SU-DHL-6 (cell line): ENCODE data around the gene ATN1.

Experiments
- H2AFZ ChIP-seq: fragments of 200-600 bp; sonication (generic); 2 replicates; pipeline ENCODE4 v1.6.1; 2014; ENCODE audit warnings: low read depth, mild to moderate bottlenecking, moderate library complexity, mixed read lengths, antibody characterized with exemption, low read length; ENCODE audit not compliant: severe bottlenecking
- H3F3A ChIP-seq: fragments of 200-600 bp; shearing (Covaris generic); 2 replicates; pipeline ENCODE4 v1.6.0; 2016; ENCODE audit warnings: antibody characterized with exemption, mild to moderate bottlenecking; ENCODE audit not compliant: insufficient read depth
- H3K27ac ChIP-seq: fragments of 200-600 bp; sonication (generic); 2 replicates; pipeline ENCODE4 v1.5.1; 2016; ENCODE audit warnings: low read depth, mild to moderate bottlenecking, low read length, moderate library complexity, mixed read lengths
- H3K27me3 ChIP-seq: fragments of 200-600 bp; sonication (generic), shearing (Covaris generic); 2 replicates; pipeline ENCODE4 v1.6.0; 2014; ENCODE audit warnings: mild to moderate bottlenecking, low read length
- H3K36me3 ChIP-seq: fragments of 200-600 bp; sonication (generic); 2 replicates; pipeline ENCODE4 v1.6.1; 2014; ENCODE audit warnings: mild to moderate bottlenecking, low read length, mixed read lengths
- H3K4me2 ChIP-seq: fragments of 300-600, 200-600 bp; shearing (Covaris generic), sonication (generic); 2 replicates; pipeline ENCODE4 v1.6.0; 2014; ENCODE audit warnings: low read length, low read depth, mild to moderate bottlenecking; ENCODE audit not compliant: poor library complexity, severe bottlenecking
- H3K4me3 ChIP-seq: fragments of 200-600 bp; sonication (generic); 2 replicates; pipeline ENCODE4 v1.5.1; 2014; ENCODE audit warnings: antibody characterized with exemption, low read length, mild to moderate bottlenecking, mixed read lengths; ENCODE audit not compliant: insufficient read depth, poor library complexity, severe bottlenecking
- H3K79me2 ChIP-seq: fragments of 200-600 bp; sonication (generic); 2 replicates; pipeline ENCODE4 v1.6.1; 2014; ENCODE audit warnings: mild to moderate bottlenecking, low read length, moderate library complexity; ENCODE audit not compliant: insufficient read depth
- H3K9ac ChIP-seq: fragments of 200-600 bp; sonication (generic); 2 replicates; pipeline ENCODE4 v1.7.0; 2014; ENCODE audit warnings: mild to moderate bottlenecking, low read length
- H3K9me2 ChIP-seq: fragments of 200-600 bp; sonication (generic); replicated peaks from 2 replicates; pipeline ENCODE4 v1.6.1; 2014; ENCODE audit warnings: low read length; ENCODE audit not compliant: insufficient read depth
- H3K9me3 ChIP-seq: fragments of 200-600 bp; sonication (generic); 2 replicates; pipeline ENCODE4 v1.6.1; 2014; ENCODE audit warnings: low read length, mixed read lengths; ENCODE audit not compliant: insufficient read depth
- H4K20me1 ChIP-seq: fragments of 200-600 bp; sonication (generic); 2 replicates; pipeline ENCODE4 v1.6.1; 2014; ENCODE audit warnings: low read depth, mild to moderate bottlenecking, antibody characterized with exemption, low read length, moderate library complexity, mixed read lengths
- EZH2phosphoT487 ChIP-seq: fragments of 200-600 bp; sonication (generic), shearing (Covaris generic); conservative IDR thresholded peaks from 2 replicates; pipeline ENCODE4 v1.6.1; 2018; ENCODE audit warnings: mild to moderate bottlenecking, antibody characterized with exemption, low read length, moderate library complexity, mixed read lengths
- TF ChIP-seq, protein P1 (sequence below): fragments of 200-600 bp; sonication (generic); IDR thresholded peaks from one replicate; pipeline ENCODE4 v1.5.1; 2017; ENCODE audit warnings: antibody characterized with exemption, mild to moderate bottlenecking, low read length, moderate library complexity; ENCODE audit not compliant: insufficient read depth, poor library complexity, severe bottlenecking

The ATN1 gene

DNA sequence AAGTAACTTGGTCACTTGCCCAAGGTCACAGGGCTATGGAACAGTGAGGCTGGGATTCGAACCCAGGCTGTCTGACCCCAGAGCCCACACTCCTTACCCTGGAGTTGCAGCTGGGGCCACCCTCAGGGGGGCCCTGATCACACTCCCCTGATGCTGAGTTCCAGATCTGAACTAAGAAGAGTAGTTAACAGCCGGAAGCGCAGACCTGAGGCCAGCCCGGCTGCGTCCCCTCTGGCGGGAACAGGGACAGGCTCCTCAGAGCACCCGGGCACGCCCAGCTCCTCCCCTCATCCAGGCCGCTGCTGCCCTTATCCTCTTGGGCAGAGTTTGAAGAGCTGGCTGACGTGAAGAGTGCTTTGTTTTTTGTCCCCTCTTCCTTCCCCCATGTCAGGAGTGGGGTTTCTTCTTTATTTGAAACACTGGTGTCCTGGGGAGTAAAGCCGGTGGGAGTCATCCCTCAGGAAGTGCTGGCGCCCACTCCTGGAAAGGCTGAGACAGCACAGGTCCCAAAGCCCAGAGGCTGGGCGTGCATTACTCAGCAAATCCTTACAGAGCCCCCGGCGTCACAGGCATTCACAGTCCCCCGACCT is 34.0 kb downstream of the ATN1 start:
- H4K20me1 ChIP-seq: no peaks in the 10 kb centered on the region
- H3K9ac ChIP-seq: no peak overlapping the region
- H3K4me2 ChIP-seq: no peak overlapping the region
- H3K9me2 ChIP-seq: no peaks in the 10 kb centered on the region
- no peaks in the 10 kb centered on the region for H3K9me3 ChIP-seq
- H3K79me2 ChIP-seq: no peaks in the 10 kb centered on the region
- H2AFZ ChIP-seq: no peak overlapping the region
- no peaks in the 10 kb centered on the region for H3K36me3 ChIP-seq
- H3K4me3 ChIP-seq: no peak overlapping the region
- H3K27ac ChIP-seq: no peak overlapping the region
- H3K27me3 ChIP-seq: no peaks in the 10 kb centered on the region
- H3F3A ChIP-seq: peaks cover 22% of the 10 kb centered on the region
- TF ChIP-seq, protein P1, sequence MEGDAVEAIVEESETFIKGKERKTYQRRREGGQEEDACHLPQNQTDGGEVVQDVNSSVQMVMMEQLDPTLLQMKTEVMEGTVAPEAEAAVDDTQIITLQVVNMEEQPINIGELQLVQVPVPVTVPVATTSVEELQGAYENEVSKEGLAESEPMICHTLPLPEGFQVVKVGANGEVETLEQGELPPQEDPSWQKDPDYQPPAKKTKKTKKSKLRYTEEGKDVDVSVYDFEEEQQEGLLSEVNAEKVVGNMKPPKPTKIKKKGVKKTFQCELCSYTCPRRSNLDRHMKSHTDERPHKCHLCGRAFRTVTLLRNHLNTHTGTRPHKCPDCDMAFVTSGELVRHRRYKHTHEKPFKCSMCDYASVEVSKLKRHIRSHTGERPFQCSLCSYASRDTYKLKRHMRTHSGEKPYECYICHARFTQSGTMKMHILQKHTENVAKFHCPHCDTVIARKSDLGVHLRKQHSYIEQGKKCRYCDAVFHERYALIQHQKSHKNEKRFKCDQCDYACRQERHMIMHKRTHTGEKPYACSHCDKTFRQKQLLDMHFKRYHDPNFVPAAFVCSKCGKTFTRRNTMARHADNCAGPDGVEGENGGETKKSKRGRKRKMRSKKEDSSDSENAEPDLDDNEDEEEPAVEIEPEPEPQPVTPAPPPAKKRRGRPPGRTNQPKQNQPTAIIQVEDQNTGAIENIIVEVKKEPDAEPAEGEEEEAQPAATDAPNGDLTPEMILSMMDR: no peak
- no peak for TF ChIP-seq EZH2phosphoT487

DNA sequence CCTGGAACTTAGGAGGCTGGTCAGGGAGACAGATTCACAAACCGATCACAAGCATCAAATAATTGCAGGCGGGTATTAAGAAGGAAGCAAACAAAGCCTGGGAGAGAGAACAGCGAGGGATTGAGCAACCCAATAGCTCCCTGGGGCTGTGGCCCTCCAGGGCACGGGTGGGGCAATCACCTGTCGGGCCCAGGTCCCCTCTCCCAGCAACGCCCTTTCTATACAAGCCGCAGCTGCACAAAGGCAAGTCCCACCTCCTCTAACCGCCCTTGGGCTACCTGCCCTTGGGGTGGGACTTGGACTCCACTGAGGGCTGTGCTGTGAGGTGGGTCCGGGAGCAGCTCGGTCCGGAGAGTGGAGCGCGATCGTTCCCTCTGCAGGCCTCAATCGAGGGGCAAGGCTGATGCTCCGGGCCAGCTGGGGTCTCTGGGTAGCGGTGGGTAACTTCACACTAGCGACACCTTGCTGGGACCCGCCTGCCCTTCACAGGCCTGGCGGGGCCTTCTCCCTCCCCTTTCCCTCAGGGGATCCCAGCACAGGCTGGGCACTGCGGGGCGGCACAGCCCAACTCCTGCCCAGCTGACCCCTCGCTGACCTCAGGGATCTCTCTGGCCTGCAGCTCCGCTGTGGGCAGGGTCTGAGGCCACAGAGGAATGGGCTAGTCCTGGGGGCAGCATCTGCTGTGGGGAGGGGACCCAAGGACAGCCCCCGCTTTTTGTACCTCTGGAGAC is 34.7 kb downstream of the ATN1 start:
- TF ChIP-seq, protein P1: no peak
- no peak for TF ChIP-seq EZH2phosphoT487
- no peak overlapping the region for H3K4me3 ChIP-seq
- H3K27ac ChIP-seq: no peak overlapping the region
- peaks cover 22% of the 10 kb centered on the region for H3F3A ChIP-seq
- H4K20me1 ChIP-seq: no peaks in the 10 kb centered on the region
- H3K9ac ChIP-seq: no peak overlapping the region
- no peaks in the 10 kb centered on the region for H3K9me3 ChIP-seq
- H3K4me2 ChIP-seq: no peak overlapping the region
- H3K9me2 ChIP-seq: no peaks in the 10 kb centered on the region
- no peaks in the 10 kb centered on the region for H3K79me2 ChIP-seq
- H3K36me3 ChIP-seq: no peaks in the 10 kb centered on the region
- no peak overlapping the region for H2AFZ ChIP-seq
- no peaks in the 10 kb centered on the region for H3K27me3 ChIP-seq

DNA sequence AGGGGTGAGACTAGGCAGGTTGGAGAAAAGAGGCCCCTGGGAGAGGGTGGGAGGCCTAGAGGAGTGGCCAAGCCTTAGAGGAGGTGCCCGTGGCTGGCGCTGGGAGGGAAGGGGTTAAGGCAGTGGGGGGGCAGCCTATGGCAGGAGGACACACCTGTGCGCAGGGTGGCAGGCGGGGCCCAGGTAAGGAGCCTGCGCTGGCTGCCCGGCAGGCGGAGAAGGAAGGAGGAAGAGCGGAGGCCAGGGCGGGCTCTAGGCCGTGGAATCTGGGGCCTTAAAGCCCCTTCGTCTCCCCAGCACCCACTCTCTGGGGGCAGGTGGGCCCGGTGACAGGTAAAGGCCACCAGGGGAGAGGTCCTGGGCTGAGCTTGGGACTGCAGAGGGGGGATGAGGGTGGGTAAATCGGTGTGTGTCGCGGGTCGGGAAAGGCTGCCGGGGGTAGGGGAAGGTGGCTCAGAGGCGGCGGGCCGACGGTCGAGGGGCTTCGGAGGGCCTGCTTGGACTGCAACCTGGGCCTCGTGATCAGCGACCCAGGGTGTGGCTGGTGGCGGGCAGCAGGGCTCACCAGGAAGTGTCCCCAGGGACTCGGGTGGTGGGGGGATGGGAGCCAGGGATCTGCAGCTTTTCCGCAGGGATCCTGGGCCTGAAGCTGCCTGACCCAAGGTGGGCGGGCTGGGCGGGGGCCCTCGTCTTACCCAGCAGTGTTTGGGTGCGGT is 35.4 kb downstream of the ATN1 start:
- no peaks in the 10 kb centered on the region; the same call in 1 of the 2 replicates for H3K36me3 ChIP-seq
- H3K79me2 ChIP-seq: no peaks in the 10 kb centered on the region; the same call in 1 of the 2 replicates
- H3K9ac ChIP-seq: no peak overlapping the region
- H4K20me1 ChIP-seq: no peaks in the 10 kb centered on the region
- TF ChIP-seq, protein P1: no peak
- no peak for TF ChIP-seq EZH2phosphoT487
- H2AFZ ChIP-seq: no peak overlapping the region
- no peaks in the 10 kb centered on the region for H3K27me3 ChIP-seq
- H3F3A ChIP-seq: peaks cover 22% of the 10 kb centered on the region
- H3K4me2 ChIP-seq: no peak overlapping the region
- no peak overlapping the region for H3K27ac ChIP-seq
- H3K9me2 ChIP-seq: no peaks in the 10 kb centered on the region
- no peak overlapping the region for H3K4me3 ChIP-seq
- H3K9me3 ChIP-seq: no peaks in the 10 kb centered on the region
